HEK293 (cell line): Measurements from ENCODE around the gene ZIK1.
A peak's percentile ranks its signal among the peaks of the same experiment; 100 is the strongest.

Experiments used
- CTCF ChIA-PET: fragments of 350-600 bp; formaldehyde crosslinking; extraction: SDS; loops from one replicate; lab custom pipeline; 2021; ENCODE audit warnings: antibody characterized with exemption; lab: Yijun Ruan, JAX
- POLR2A ChIA-PET: fragments of 300-600 bp; formaldehyde crosslinking; extraction: SDS; loops from one replicate; lab custom pipeline; 2020; ENCODE audit warnings: antibody characterized with exemption, inconsistent platforms; lab: Yijun Ruan, JAX
- H3K27ac ChIP-seq: fragments of 200-500 bp; sonication (Bioruptor generic); 2 replicates; pipeline ENCODE4 v1.5.1; 2014; ENCODE audit warnings: low read depth, low read length, control low read depth, inconsistent platforms; ENCODE audit errors: extremely low read depth
- H3K36me3 ChIP-seq, 2 experiments: fragments of 200-500 bp in 1 of 2; sonication (Bioruptor generic) in 1 of 2; 1 replicate in 1 of 2; 2 replicates in 1 of 2; pipeline ENCODE4 v1.5.1; 2014 to 2017; ENCODE audit warnings: inconsistent platforms in 2 of 2, low read length in 2 of 2; ENCODE audit not compliant: control insufficient read depth in 2 of 2, insufficient read depth in 1 of 2
- H3K4me1 ChIP-seq: fragments of 200-500 bp; sonication (Bioruptor generic); 2 replicates; pipeline ENCODE4 v1.5.1; 2014; ENCODE audit warnings: mild to moderate bottlenecking, low read length, inconsistent platforms; ENCODE audit not compliant: control insufficient read depth, insufficient read depth
- H3K4me3 ChIP-seq: 2 replicates; pipeline ENCODE4 v1.5.1; 2011; ENCODE audit warnings: low read depth, mild to moderate bottlenecking, control low read depth, low read length, moderate library complexity
- H3K9me3 ChIP-seq: fragments of 200-500 bp; sonication (Bioruptor generic); 2 replicates; pipeline ENCODE4 v1.5.1; 2014; ENCODE audit warnings: low read depth, low read length, inconsistent platforms; ENCODE audit not compliant: control insufficient read depth, insufficient read depth
- BCL11B ChIP-seq: fragments of 450-650 bp; formaldehyde crosslinking; IDR thresholded peaks from 2 replicates; pipeline ENCODE4 v1.5.1; 2016; ENCODE audit warnings: low read depth, missing biosample characterization, missing genetic modification characterization
- GFI1B ChIP-seq: fragments of 450-650 bp; formaldehyde crosslinking; IDR thresholded peaks from 2 replicates; pipeline ENCODE4 v1.5.1; 2016; ENCODE audit warnings: missing biosample characterization, missing genetic modification characterization
- KLF16 ChIP-seq: fragments of 450-650 bp; formaldehyde crosslinking; IDR thresholded peaks from 2 replicates; pipeline ENCODE4 v1.5.1; 2017; ENCODE audit warnings: missing biosample characterization, missing genetic modification characterization
- MYNN ChIP-seq: fragments of 450-650 bp; formaldehyde crosslinking; IDR thresholded peaks from 2 replicates; pipeline ENCODE4 v1.5.1; 2016; ENCODE audit warnings: missing biosample characterization, missing genetic modification characterization, borderline replicate concordance
- TCF7L2 ChIP-seq: IDR thresholded peaks from 2 replicates; pipeline ENCODE4 v1.6.1; 2011; ENCODE audit warnings: low read depth, mild to moderate bottlenecking, inconsistent platforms, low read length, moderate library complexity, borderline replicate concordance
- ZNF549 ChIP-seq: fragments of 450-650 bp; IDR thresholded peaks from 2 replicates; pipeline ENCODE4 v1.5.1; 2018; ENCODE audit warnings: missing biosample characterization, missing genetic modification characterization, mild to moderate bottlenecking, inconsistent platforms, moderate library complexity
- ZNF558 ChIP-seq: fragments of 450-650 bp; formaldehyde crosslinking; IDR thresholded peaks from 2 replicates; pipeline ENCODE4 v1.5.1; 2016; ENCODE audit warnings: missing biosample characterization, missing genetic modification characterization
- ZNF560 ChIP-seq: fragments of 450-650 bp; formaldehyde crosslinking; IDR thresholded peaks from 2 replicates; pipeline ENCODE4 v1.5.1; 2017; ENCODE audit warnings: missing biosample characterization, missing genetic modification characterization, borderline replicate concordance
- ZNF626 ChIP-seq: fragments of 450-650 bp; sonication (Bioruptor Pico); formaldehyde crosslinking; IDR thresholded peaks from 2 replicates; pipeline ENCODE4 v1.5.1; 2018; ENCODE audit warnings: missing biosample characterization, missing genetic modification characterization, inconsistent platforms
- ZNF776 ChIP-seq: fragments of 450-650 bp; formaldehyde crosslinking; IDR thresholded peaks from 2 replicates; pipeline ENCODE4 v1.5.0; 2017; ENCODE audit warnings: missing biosample characterization, missing genetic modification characterization, borderline replicate concordance
- ZNF843 ChIP-seq: fragments of 450-650 bp; formaldehyde crosslinking; IDR thresholded peaks from 2 replicates; pipeline ENCODE4 v1.5.1; 2016; ENCODE audit warnings: missing biosample characterization, missing genetic modification characterization
- ZSCAN30 ChIP-seq: fragments of 450-650 bp; IDR thresholded peaks from 2 replicates; pipeline ENCODE4 v1.5.1; 2018; ENCODE audit warnings: missing biosample characterization, mild to moderate bottlenecking, missing genetic modification characterization, moderate library complexity
- TF ChIP-seq, protein P1 (sequence below): fragments of 450-650 bp; formaldehyde crosslinking; IDR thresholded peaks from 2 replicates; pipeline ENCODE4 v1.5.1; 2016; ENCODE audit warnings: missing biosample characterization, missing genetic modification characterization
- TF ChIP-seq, protein P2 (sequence below): fragments of 450-650 bp; formaldehyde crosslinking; IDR thresholded peaks from 2 replicates; pipeline ENCODE4 v1.5.1; 2016; ENCODE audit warnings: missing biosample characterization, missing genetic modification characterization, borderline replicate concordance
- TF ChIP-seq, protein P3 (sequence below): fragments of 450-650 bp; formaldehyde crosslinking; conservative IDR thresholded peaks from 2 replicates; pipeline ENCODE4 v1.5.1; 2016; ENCODE audit warnings: low read depth, missing biosample characterization, missing genetic modification characterization

The ZIK1 gene

DNA sequence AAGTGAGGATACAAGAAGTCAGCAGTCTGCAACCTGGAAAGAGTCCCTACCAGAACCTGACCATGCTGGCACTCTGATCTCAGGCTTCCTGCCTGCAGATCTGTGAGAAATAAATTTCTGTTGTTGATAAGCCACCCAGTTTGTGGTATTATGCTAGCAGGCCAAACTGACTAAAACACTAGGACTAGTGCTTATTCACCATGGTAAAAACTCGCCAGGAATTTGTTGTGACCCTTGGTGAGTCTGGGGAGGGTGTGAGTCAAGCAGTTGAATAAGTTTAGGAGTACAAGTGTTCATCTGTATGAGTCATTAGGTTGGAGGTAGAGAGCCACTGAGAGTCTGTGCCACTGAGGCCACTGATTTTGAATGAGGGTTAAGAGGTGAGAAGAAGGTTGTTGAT lies 3.6 kb downstream of the ZIK1 start:
- H3K9me3 ChIP-seq: peaks cover 20% of the 10 kb centered on the region
- H3K4me1 ChIP-seq: 0 out of 2 replicates have a peak, but pooled peaks cover 2% of the 10 kb centered on the region
- CTCF ChIA-PET: no interaction called here
- no peak overlapping the region for H3K27ac ChIP-seq
- H3K36me3 ChIP-seq: peaks cover 0 to 25% of the 10 kb centered on the region in 2 experiments; a peak in 2 of 3 replicates
- H3K4me3 ChIP-seq: no peak overlapping the region
- POLR2A ChIA-PET: no interaction called here
- TF ChIP-seq ZNF558 (tag by site-specific recombination): no peak

DNA sequence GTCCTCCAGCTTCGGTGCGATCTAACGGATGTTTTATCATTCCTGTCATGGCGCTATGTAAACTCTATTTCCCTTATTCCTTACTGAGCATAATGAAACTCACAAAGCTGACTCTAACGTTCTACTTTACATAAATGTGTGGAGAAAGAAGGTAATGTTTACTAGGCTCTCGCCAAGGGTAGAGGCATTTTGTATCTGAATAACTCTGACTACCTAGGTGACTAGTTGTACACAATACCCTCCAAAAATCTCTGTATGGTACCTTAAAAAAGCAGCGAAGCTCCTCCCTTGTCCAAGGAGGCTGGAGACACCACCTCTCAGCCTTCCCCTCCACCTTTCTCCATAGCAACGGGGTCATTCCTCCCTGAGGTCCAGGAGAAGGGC lies 15.4 kb downstream of the ZIK1 start:
- Histone ChIP-seq H3K36me3 (peaks cover 11 to 36% of the 10 kb centered on the region in 2 experiments), H3K9me3 (no peaks in the 10 kb centered on the region; the same call in 1 of the 2 replicates), H3K27ac (peak overlapping the region; percentile 55; the same call in 1 of the 2 replicates), H3K4me3 (peak overlapping the region; percentile 97), H3K4me1 (0 out of 2 replicates have a peak, but pooled peaks cover 2% of the 10 kb centered on the region)
- no peak for TF ChIP-seq TCF7L2
- TF ChIP-seq, protein P1, sequence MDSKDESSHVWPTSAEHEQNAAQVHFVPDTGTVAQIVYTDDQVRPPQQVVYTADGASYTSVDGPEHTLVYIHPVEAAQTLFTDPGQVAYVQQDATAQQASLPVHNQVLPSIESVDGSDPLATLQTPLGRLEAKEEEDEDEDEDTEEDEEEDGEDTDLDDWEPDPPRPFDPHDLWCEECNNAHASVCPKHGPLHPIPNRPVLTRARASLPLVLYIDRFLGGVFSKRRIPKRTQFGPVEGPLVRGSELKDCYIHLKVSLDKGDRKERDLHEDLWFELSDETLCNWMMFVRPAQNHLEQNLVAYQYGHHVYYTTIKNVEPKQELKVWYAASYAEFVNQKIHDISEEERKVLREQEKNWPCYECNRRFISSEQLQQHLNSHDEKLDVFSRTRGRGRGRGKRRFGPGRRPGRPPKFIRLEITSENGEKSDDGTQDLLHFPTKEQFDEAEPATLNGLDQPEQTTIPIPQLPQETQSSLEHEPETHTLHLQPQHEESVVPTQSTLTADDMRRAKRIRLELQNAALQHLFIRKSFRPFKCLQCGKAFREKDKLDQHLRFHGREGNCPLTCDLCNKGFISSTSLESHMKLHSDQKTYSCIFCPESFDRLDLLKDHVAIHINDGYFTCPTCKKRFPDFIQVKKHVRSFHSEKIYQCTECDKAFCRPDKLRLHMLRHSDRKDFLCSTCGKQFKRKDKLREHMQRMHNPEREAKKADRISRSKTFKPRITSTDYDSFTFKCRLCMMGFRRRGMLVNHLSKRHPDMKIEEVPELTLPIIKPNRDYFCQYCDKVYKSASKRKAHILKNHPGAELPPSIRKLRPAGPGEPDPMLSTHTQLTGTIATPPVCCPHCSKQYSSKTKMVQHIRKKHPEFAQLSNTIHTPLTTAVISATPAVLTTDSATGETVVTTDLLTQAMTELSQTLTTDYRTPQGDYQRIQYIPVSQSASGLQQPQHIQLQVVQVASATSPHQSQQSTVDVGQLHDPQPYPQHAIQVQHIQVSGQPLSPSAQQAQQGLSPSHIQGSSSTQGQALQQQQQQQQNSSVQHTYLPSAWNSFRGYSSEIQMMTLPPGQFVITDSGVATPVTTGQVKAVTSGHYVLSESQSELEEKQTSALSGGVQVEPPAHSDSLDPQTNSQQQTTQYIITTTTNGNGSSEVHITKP (tag by site-specific recombination): 0 out of 2 replicates have a peak, but pooled peaks have one; percentile 47
- CTCF ChIA-PET: interaction anchor here (0.5 to 0.9 kb wide), 3 partner anchors 33 to 1818 kb away, joined by 3 read pairs; no protein-coding TSS in a partner anchor
- POLR2A ChIA-PET: interaction anchor here (1.3 to 2.3 kb wide), 2 partner anchors 15 to 317 kb away, joined by 3 to 15 read pairs; partner anchors contain the start of genes ZNF134 and ZNF417

DNA sequence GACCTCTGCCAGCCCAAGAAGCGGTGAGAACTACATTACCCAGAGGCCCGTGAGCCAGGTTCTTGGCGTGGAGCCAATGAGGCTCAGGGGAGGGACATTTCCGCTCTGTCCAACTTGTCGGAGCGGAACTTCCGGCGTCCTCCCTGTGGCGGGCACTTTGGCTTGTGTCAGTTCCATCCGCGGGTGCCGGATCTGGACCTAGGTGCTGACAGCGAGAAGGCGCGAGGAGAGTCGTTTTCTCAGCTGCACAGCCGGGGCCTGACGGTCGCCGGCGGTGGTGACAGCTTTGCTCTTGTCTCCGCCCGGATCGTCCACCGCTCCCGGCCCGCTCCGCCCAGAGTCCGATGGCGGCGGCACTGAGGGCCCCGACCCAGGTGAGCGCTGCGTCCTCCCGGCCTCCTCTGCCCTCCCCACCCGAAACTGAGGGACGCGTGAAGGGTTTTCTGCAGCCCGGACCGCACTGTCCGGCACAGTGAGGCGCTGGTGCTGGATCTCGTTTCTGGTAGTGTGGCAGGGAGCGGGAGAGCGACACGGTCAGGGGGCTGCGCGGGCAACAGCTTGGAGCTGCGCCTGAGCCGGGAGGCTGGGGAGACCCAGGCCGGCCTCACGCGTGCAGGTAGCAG lies 15.9 kb downstream of the ZIK1 start, which contains the start of gene ZNF530:
ZNF530 (plus strand) TSS at position 125 of the 623 bp plus-strand sequence. CDS start 4,461 bp downstream, outside the sequence.
- H3K9me3 ChIP-seq: no peaks in the 10 kb centered on the region; the same call in 1 of the 2 replicates
- POLR2A ChIA-PET: interaction anchor here (1.3 to 2.3 kb wide), 2 partner anchors 14 to 317 kb away, joined by 3 to 15 read pairs; partner anchors contain the start of genes ZNF134 and ZNF417
- H3K4me1 ChIP-seq: 0 out of 2 replicates have a peak, but pooled peaks cover 2% of the 10 kb centered on the region
- peak within 1 kb of the TSS; percentile 55; the same call in 1 of the 2 replicates for H3K27ac ChIP-seq
- CTCF ChIA-PET: interaction anchor here (0.5 to 0.7 kb wide), 3 partner anchors 214 to 1819 kb away, joined by 3 read pairs; no protein-coding TSS in a partner anchor
- H3K4me3 ChIP-seq: peak within 1 kb of the TSS; percentile 97
- peaks cover 13 to 41% of the 10 kb centered on the region in 2 experiments for H3K36me3 ChIP-seq
- TF ChIP-seq ZNF549 (tag by site-specific recombination) (peak; percentile 77), BCL11B (tag by site-specific recombination) (no peak), ZNF776 (tag by site-specific recombination) (no peak), GFI1B (tag by site-specific recombination) (no peak), ZNF843 (tag by site-specific recombination) (peak; percentile 42; the same call in 1 of the 2 replicates), KLF16 (0 out of 2 replicates have a peak, but pooled peaks have one; percentile 55), ZSCAN30 (tag by site-specific recombination) (peak; percentile 59), MYNN (tag by site-specific recombination) (no peak), ZNF626 (tag by site-specific recombination) (no peak; the same call in 1 of the 2 replicates), ZNF560 (tag by site-specific recombination) (no peak)
- TF ChIP-seq, protein P2, sequence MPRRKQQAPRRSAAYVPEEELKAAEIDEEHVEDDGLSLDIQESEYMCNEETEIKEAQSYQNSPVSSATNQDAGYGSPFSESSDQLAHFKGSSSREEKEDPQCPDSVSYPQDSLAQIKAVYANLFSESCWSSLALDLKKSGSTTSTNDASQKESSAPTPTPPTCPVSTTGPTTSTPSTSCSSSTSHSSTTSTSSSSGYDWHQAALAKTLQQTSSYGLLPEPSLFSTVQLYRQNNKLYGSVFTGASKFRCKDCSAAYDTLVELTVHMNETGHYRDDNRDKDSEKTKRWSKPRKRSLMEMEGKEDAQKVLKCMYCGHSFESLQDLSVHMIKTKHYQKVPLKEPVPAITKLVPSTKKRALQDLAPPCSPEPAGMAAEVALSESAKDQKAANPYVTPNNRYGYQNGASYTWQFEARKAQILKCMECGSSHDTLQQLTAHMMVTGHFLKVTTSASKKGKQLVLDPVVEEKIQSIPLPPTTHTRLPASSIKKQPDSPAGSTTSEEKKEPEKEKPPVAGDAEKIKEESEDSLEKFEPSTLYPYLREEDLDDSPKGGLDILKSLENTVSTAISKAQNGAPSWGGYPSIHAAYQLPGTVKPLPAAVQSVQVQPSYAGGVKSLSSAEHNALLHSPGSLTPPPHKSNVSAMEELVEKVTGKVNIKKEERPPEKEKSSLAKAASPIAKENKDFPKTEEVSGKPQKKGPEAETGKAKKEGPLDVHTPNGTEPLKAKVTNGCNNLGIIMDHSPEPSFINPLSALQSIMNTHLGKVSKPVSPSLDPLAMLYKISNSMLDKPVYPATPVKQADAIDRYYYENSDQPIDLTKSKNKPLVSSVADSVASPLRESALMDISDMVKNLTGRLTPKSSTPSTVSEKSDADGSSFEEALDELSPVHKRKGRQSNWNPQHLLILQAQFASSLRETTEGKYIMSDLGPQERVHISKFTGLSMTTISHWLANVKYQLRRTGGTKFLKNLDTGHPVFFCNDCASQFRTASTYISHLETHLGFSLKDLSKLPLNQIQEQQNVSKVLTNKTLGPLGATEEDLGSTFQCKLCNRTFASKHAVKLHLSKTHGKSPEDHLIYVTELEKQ: peak; percentile 37; the same call in 1 of the 2 replicates
- TF ChIP-seq, protein P3, sequence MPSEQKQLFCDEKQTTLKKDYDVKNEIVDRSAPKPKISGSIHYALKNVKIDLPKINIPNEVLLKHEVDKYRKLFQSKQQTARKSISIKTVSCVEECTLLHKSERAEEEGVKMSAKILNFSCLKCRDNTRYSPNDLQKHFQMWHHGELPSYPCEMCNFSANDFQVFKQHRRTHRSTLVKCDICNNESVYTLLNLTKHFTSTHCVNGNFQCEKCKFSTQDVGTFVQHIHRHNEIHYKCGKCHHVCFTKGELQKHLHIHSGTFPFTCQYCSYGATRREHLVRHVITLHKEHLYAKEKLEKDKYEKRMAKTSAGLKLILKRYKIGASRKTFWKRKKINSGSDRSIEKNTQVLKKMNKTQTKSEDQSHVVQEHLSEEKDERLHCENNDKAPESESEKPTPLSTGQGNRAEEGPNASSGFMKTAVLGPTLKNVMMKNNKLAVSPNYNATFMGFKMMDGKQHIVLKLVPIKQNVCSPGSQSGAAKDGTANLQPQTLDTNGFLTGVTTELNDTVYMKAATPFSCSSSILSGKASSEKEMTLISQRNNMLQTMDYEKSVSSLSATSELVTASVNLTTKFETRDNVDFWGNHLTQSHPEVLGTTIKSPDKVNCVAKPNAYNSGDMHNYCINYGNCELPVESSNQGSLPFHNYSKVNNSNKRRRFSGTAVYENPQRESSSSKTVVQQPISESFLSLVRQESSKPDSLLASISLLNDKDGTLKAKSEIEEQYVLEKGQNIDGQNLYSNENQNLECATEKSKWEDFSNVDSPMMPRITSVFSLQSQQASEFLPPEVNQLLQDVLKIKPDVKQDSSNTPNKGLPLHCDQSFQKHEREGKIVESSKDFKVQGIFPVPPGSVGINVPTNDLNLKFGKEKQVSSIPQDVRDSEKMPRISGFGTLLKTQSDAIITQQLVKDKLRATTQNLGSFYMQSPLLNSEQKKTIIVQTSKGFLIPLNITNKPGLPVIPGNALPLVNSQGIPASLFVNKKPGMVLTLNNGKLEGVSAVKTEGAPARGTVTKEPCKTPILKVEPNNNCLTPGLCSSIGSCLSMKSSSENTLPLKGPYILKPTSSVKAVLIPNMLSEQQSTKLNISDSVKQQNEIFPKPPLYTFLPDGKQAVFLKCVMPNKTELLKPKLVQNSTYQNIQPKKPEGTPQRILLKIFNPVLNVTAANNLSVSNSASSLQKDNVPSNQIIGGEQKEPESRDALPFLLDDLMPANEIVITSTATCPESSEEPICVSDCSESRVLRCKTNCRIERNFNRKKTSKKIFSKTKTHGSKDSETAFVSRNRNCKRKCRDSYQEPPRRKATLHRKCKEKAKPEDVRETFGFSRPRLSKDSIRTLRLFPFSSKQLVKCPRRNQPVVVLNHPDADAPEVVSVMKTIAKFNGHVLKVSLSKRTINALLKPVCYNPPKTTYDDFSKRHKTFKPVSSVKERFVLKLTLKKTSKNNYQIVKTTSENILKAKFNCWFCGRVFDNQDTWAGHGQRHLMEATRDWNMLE: peak; percentile 97
